SU-DHL-6 (cell line): Measurements from ENCODE around the gene U2AF2.

Experiments used
- H2AFZ ChIP-seq: fragments of 200-600 bp; sonication (generic); 2 replicates; pipeline ENCODE4 v1.6.1; 2014; ENCODE audit warnings: low read depth, mild to moderate bottlenecking, moderate library complexity, mixed read lengths, antibody characterized with exemption, low read length; ENCODE audit not compliant: severe bottlenecking
- H3F3A ChIP-seq: fragments of 200-600 bp; shearing (Covaris generic); 2 replicates; pipeline ENCODE4 v1.6.0; 2016; ENCODE audit warnings: antibody characterized with exemption, mild to moderate bottlenecking; ENCODE audit not compliant: insufficient read depth
- H3K27ac ChIP-seq: fragments of 200-600 bp; sonication (generic); 2 replicates; pipeline ENCODE4 v1.5.1; 2016; ENCODE audit warnings: low read depth, mild to moderate bottlenecking, low read length, moderate library complexity, mixed read lengths
- H3K27me3 ChIP-seq: fragments of 200-600 bp; sonication (generic), shearing (Covaris generic); 2 replicates; pipeline ENCODE4 v1.6.0; 2014; ENCODE audit warnings: mild to moderate bottlenecking, low read length
- H3K36me3 ChIP-seq: fragments of 200-600 bp; sonication (generic); 2 replicates; pipeline ENCODE4 v1.6.1; 2014; ENCODE audit warnings: mild to moderate bottlenecking, low read length, mixed read lengths
- H3K4me2 ChIP-seq: fragments of 300-600, 200-600 bp; shearing (Covaris generic), sonication (generic); 2 replicates; pipeline ENCODE4 v1.6.0; 2014; ENCODE audit warnings: low read length, low read depth, mild to moderate bottlenecking; ENCODE audit not compliant: poor library complexity, severe bottlenecking
- H3K4me3 ChIP-seq: fragments of 200-600 bp; sonication (generic); 2 replicates; pipeline ENCODE4 v1.5.1; 2014; ENCODE audit warnings: antibody characterized with exemption, low read length, mild to moderate bottlenecking, mixed read lengths; ENCODE audit not compliant: insufficient read depth, poor library complexity, severe bottlenecking
- H3K79me2 ChIP-seq: fragments of 200-600 bp; sonication (generic); 2 replicates; pipeline ENCODE4 v1.6.1; 2014; ENCODE audit warnings: mild to moderate bottlenecking, low read length, moderate library complexity; ENCODE audit not compliant: insufficient read depth
- H3K9ac ChIP-seq: fragments of 200-600 bp; sonication (generic); 2 replicates; pipeline ENCODE4 v1.7.0; 2014; ENCODE audit warnings: mild to moderate bottlenecking, low read length
- H3K9me2 ChIP-seq: fragments of 200-600 bp; sonication (generic); replicated peaks from 2 replicates; pipeline ENCODE4 v1.6.1; 2014; ENCODE audit warnings: low read length; ENCODE audit not compliant: insufficient read depth
- H3K9me3 ChIP-seq: fragments of 200-600 bp; sonication (generic); 2 replicates; pipeline ENCODE4 v1.6.1; 2014; ENCODE audit warnings: low read length, mixed read lengths; ENCODE audit not compliant: insufficient read depth
- H4K20me1 ChIP-seq: fragments of 200-600 bp; sonication (generic); 2 replicates; pipeline ENCODE4 v1.6.1; 2014; ENCODE audit warnings: low read depth, mild to moderate bottlenecking, antibody characterized with exemption, low read length, moderate library complexity, mixed read lengths
- EZH2phosphoT487 ChIP-seq: fragments of 200-600 bp; sonication (generic), shearing (Covaris generic); conservative IDR thresholded peaks from 2 replicates; pipeline ENCODE4 v1.6.1; 2018; ENCODE audit warnings: mild to moderate bottlenecking, antibody characterized with exemption, low read length, moderate library complexity, mixed read lengths
- TF ChIP-seq, protein P1 (sequence below): fragments of 200-600 bp; sonication (generic); IDR thresholded peaks from one replicate; pipeline ENCODE4 v1.5.1; 2017; ENCODE audit warnings: antibody characterized with exemption, mild to moderate bottlenecking, low read length, moderate library complexity; ENCODE audit not compliant: insufficient read depth, poor library complexity, severe bottlenecking

The U2AF2 gene

DNA sequence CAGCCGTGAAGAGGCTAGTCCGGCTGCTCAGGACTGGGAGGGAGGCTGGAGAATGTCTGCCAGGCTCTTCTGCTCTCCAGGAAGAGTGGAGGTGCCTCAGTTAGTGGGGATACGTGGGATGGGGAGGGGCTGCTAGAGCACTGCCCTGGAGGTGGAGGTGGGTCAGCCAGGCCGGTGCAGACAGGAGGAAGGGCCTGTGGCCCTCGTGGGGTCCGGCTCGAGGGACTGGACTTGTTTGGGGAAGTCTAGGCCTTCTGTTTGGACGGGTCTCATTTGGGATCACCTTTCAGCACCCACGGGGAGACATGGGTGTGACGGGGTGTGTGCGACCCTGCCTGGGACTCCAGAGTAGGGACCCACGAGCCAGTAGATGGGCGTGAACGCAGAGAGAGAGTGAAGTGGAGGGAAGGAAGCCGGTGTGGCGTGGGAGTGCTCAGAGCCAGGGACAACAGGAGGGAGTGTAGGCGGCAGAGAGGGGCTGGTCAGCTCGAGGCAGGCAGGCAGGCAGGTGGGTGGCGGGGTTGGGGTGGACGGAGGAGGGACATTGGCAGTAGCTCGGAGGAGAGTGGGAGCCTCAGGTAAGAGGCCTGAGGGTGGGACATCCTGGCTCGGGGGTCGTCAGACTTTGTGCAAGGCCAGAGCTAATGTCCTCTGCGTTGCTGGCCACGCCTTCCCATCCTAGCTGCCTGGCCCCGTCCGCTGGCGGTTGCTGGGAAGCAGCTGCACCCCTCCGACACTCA is 31.6 kb downstream of the U2AF2 start:
- Histone ChIP-seq H3K27me3 (no peaks in the 10 kb centered on the region), H3K9me2 (no peaks in the 10 kb centered on the region), H3K9me3 (no peaks in the 10 kb centered on the region), H3K4me3 (no peak overlapping the region), H3K9ac (no peak overlapping the region), H2AFZ (no peak overlapping the region), H4K20me1 (no peaks in the 10 kb centered on the region; the same call in 1 of the 2 replicates), H3K4me2 (no peak overlapping the region), H3K36me3 (no peaks in the 10 kb centered on the region), H3F3A (peaks cover 2% of the 10 kb centered on the region; the same call in 1 of the 2 replicates), H3K27ac (no peak overlapping the region), H3K79me2 (peaks cover 48% of the 10 kb centered on the region)
- TF ChIP-seq EZH2phosphoT487, result no peak
- TF ChIP-seq, protein P1, sequence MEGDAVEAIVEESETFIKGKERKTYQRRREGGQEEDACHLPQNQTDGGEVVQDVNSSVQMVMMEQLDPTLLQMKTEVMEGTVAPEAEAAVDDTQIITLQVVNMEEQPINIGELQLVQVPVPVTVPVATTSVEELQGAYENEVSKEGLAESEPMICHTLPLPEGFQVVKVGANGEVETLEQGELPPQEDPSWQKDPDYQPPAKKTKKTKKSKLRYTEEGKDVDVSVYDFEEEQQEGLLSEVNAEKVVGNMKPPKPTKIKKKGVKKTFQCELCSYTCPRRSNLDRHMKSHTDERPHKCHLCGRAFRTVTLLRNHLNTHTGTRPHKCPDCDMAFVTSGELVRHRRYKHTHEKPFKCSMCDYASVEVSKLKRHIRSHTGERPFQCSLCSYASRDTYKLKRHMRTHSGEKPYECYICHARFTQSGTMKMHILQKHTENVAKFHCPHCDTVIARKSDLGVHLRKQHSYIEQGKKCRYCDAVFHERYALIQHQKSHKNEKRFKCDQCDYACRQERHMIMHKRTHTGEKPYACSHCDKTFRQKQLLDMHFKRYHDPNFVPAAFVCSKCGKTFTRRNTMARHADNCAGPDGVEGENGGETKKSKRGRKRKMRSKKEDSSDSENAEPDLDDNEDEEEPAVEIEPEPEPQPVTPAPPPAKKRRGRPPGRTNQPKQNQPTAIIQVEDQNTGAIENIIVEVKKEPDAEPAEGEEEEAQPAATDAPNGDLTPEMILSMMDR, result no peak

DNA sequence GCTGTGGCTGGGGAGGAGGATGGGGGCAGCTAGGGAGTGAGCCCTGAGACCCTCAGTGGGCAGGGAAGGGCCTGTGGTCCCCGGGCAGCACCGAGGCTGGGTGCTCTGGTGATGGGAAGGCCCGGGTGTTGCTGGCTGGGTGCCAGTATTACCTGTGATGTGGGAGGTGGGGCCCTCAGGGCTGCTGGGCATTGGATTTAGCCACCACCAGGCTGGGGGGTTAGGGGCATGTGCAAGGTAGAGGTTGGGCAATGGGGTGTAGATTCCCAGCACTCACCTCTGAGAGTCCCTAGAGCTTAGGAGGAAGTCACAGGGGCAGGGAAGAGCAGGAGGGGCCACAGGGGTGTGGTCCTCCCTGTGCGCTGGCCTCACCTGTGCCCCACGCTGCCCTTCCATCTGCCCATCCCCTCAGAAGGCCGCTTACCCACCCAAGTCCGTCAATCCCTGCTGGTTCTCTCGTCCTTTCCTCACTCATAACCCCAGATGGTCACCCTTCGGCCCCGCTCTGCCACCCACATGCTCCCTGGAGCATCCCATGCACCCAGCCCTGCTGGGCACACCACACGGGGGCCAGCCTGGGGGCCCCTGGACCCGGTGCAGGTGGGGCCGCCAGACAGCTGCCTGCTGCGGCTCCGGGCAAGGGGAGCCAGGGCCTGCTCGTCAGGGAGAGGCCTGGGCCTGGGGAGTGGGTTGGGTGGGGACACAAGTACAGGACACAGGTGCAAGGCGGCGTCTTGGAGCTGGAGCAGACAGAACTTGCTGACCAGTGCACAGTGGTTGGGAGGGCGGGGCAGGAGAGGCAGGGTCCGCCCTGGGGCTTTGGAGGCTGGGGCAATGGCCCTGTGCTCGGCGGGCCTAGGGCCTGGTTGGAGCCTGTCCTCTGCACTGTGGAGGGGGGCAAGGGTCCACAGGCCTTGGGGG is 32.7 kb downstream of the U2AF2 start:
- no peak overlapping the region for H2AFZ ChIP-seq
- H3K36me3 ChIP-seq, result no peaks in the 10 kb centered on the region
- peaks cover 39% of the 10 kb centered on the region for H3K79me2 ChIP-seq
- no peaks in the 10 kb centered on the region for H3K9me2 ChIP-seq
- H3K27me3 ChIP-seq, result no peaks in the 10 kb centered on the region
- H3K9me3 ChIP-seq, result no peaks in the 10 kb centered on the region
- no peaks in the 10 kb centered on the region for H3F3A ChIP-seq
- H3K9ac ChIP-seq, result no peak overlapping the region
- no peak overlapping the region for H3K4me3 ChIP-seq
- no peak overlapping the region for H3K4me2 ChIP-seq
- TF ChIP-seq EZH2phosphoT487, result no peak
- TF ChIP-seq, protein P1, result no peak
- no peaks in the 10 kb centered on the region; the same call in 1 of the 2 replicates for H4K20me1 ChIP-seq
- H3K27ac ChIP-seq, result no peak overlapping the region

DNA sequence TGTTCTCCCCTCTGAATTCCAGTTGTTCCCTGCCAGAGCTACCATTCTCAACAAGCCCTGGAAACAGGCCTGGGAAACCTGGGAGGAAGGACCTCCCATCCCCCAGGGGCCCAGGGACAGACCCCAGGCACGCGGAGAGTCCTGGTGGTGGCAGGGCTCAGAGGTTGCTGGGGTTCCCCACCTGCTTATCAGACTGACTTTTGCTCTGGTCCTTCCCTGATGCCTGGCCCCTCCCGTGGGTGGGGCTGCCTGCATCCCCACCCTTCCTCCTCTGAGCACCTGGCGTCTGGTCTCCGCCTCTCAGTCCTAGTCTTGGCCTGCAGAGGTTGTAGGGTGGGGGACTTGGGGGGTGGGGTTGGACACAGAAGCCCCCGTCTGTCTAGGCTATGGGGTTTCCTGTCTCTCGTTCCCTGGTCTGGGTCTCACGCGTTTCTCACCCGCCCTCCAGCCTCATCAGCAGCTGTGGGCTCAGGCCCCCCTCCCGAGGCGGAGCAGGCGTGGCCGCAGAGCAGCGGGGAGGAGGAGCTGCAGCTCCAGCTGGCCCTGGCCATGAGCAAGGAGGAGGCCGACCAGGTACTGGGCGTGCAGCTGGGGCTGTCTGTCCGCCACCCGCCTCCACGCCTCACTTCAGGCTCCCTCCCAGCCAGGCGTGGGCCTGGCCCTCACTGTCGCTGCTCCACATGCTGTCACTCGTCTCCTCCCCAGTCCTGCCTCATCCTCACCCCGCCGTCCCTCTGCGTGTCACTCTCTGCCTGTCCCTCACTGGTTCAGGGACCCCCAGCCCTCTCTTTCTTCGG is 33.8 kb downstream of the U2AF2 start:
- TF ChIP-seq, protein P1, result no peak
- TF ChIP-seq EZH2phosphoT487, result no peak
- Histone ChIP-seq H3K9ac (no peak overlapping the region), H3F3A (no peaks in the 10 kb centered on the region), H3K36me3 (no peaks in the 10 kb centered on the region), H3K9me3 (no peaks in the 10 kb centered on the region), H3K4me3 (no peak overlapping the region), H3K79me2 (peaks cover 32% of the 10 kb centered on the region), H3K4me2 (no peak overlapping the region), H3K27me3 (no peaks in the 10 kb centered on the region), H2AFZ (no peak overlapping the region), H4K20me1 (no peaks in the 10 kb centered on the region; the same call in 1 of the 2 replicates), H3K9me2 (no peaks in the 10 kb centered on the region), H3K27ac (no peak overlapping the region)
